GM18502 (cell line): ENCODE results near the gene TPSB2.

Source experiments
- ATAC-seq: cut with Tn5 transposase; IDR thresholded peaks from one replicate; pipeline ENCODE4 v1.9.1; 2021; ENCODE audit warnings: mild to moderate bottlenecking; ENCODE audit not compliant: unreplicated experiment, poor library complexity

Gene TPSB2

GRCh38 chr16:1222553-1223354, 7.2 kb downstream of the TPSB2 start:
- no peak for ATAC-seq

DNA sequence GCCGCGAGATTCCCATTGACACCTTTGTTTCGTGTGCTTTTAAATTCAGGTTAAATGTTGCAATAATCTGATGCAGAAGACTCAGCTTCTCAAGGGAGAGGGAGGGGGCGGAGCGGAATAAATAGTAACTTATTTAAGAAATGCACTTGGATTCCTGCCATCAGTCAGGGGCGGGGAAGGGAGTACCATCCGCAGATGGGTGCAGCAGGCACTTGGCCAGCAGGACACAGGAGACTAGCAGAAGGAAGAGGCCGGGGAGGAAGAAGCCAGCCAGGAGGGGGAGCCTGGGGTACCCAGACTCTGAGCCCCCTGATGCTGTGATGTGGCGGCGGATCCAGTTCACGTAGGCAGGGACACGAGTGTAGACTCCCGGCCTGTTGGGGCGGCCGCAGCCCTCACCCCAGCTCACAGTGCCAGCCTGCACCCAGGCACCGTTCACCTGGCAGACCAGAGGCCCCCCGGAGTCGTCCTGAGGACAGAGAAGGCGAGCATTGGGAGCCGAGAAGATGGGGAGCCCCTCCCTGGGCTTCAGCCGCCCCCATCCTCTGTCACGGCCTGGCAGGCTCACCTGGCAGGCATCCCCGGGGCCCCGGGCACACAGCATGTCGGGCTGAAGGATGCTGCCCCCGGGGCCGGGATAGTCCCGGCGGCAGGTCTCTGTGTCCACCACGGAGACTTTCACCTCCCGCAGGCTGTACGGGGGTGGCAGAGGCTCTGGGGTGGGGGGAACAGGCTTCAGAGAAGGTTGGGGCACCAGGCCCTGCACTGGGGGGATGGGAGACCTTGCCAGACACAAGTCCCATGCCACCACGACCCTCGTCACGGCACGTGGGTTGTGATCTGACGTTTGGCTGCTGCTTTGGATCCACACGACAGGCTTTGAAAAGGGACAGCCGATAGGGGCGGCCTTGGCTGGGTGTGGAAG, 8.1 kb downstream of the TPSB2 start:
- no peak for ATAC-seq

GRCh38 chr16:1220841-1221627, 8.9 kb downstream of the TPSB2 start:
- no peak for ATAC-seq

GRCh38 chr16:1220098-1220728, 9.8 kb downstream of the TPSB2 start:
- ATAC-seq: no peak

GRCh38 chr16:1218930-1219611, 10.9 kb downstream of the TPSB2 start:
- ATAC-seq: no peak

DNA sequence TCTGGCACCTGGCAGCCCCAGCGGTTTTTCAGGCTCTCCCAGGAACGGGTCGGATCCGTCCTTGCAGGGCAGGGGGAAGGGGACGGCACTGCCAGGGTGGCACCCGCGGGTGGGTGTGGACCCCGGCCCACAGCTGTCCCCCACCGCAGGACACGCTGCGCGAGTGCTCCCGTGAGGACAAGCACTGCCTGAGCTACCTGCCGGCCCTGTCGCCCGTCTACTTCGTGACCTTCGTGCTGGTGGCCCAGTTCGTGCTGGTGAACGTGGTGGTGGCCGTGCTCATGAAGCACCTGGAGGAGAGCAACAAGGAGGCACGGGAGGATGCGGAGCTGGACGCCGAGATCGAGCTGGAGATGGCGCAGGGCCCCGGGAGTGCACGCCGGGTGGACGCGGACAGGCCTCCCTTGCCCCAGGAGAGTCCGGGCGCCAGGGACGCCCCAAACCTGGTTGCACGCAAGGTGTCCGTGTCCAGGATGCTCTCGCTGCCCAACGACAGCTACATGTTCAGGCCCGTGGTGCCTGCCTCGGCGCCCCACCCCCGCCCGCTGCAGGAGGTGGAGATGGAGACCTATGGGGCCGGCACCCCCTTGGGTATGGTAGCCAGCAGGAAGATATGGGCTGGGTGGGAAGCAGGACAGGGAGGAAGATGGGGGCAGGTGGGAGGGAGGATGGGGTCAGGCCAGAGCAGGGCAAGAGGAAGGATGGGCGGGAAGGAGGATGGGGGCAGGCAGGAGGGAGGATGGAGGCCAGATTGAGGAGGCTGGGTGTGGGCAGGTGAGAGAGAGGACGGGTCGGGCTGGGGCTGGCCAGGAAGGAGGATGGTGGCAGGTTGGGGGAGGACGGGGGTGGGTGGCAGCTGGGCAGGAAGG, 11.7 kb downstream of the TPSB2 start:
- ATAC-seq: no peak

- no peak for ATAC-seq
Observed at GRCh38 chr16:1217526-1217925, 12.5 kb downstream of the TPSB2 start.

DNA sequence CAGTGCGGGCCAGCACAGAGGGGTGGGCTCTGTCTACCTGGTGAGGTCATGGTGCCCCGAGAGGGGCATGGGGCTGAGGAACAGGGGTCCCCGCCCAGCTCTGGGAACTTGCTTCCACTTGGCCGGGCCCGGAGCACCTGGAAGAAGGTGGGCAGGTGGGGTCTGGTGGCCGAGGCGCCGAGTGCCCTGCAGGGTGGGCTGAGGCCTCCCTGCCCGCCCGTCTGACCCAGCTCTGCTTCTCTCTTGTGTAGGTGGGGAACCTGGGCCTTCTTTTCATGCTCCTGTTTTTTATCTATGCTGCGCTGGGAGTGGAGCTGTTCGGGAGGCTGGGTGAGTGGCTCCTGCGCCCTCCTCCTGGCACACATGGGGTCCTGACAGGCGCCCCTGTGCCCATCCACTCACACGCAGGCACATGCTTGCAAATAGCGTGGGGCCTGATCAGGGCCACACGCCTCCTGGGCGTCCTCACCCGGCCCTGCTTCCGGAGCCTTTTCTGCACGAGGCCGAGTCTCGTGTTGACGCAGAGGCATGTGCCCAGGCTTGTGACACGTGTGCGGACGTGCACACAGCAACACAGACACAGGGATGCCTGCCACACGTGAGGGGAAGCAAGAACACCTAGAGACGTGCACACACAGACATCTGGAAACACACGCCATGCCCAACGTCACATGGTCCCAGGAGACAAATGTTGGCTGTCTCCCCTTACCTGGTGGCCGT, 13.1 kb downstream of the TPSB2 start:
- no peak for ATAC-seq

- no peak for ATAC-seq
Observed at GRCh38 chr16:1216296-1216619, 13.7 kb downstream of the TPSB2 start.

- no peak for ATAC-seq
Observed at GRCh38 chr16:1215574-1216295, 14.2 kb downstream of the TPSB2 start.

- no peak for ATAC-seq
Observed at GRCh38 chr16:1214719-1215118, 15.3 kb downstream of the TPSB2 start.

DNA sequence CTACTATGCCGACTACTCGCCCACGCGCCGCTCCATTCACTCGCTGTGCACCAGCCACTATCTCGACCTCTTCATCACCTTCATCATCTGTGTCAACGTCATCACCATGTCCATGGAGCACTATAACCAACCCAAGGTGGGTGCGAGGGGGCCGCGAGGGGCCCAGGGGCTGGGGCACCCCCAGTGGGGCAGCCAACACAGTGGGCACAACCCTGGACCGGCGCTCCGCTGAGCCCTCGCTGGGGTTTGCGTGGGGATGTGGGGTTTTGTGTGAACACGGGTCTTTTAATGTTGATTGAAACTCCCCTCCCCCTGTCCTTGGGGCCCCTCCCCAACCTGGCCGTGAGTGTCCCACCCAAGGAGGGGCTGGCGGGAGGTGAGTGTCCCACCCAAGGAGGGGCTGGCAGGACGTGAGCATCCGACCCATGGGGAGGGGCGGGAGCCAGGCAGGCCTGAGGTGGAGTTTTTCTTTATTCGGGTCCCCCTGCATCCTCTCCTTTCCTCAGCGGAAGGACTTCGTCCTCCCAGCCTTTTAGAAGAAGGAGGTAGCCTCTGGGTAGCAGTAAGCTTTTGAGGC, 16.1 kb downstream of the TPSB2 start:
- no peak for ATAC-seq

- no peak for ATAC-seq
Observed at GRCh38 chr16:1213231-1213630, 16.8 kb downstream of the TPSB2 start.

DNA sequence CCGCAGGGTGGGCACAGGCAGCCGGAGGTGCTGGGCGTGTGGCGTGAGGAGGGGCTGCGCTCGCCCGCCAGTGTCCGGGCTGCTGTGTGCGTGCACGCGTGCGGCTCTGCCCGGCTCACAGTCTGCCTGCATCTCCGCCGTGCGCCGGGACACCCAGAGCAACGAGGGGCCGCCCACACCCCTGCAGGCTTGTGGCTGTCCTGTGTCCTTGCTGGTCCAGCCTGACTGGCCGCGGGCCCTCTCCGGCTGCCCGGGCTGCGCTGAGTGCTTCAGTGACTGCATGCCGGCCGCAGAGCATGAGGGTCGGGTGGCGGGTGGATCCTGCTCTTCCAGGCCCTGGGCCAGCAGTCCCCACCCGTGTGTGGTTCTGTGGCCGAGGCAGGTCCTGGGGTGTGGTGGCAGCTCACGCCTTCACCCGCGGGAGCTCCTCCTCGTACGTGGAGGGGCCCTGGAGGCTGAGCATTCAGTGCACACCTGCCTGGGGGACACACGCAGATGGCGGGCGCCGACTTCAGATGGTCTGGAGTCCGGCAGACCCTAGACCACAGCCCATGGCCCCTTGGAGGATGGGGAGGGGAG, 17.3 kb downstream of the TPSB2 start:
- ATAC-seq: no peak

GRCh38 chr16:1211451-1212268, 18.3 kb downstream of the TPSB2 start:
- no peak for ATAC-seq

DNA sequence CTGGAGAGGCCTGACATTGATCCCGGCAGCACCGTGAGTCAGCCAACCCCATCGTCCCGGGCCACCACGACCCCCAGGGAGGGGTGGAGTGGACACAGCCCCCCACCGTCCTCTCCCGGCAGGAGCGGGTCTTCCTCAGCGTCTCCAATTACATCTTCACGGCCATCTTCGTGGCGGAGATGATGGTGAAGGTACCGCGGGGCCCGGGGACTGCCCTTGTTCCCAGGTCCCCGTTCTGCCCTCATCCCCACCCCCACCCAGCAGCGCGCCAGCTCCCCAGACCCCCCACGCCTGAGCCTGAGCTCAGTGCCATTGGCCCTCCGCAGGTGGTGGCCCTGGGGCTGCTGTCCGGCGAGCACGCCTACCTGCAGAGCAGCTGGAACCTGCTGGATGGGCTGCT, 19.5 kb downstream of the TPSB2 start:
- ATAC-seq: no peak
